SK-N-SH (cell line): ENCODE measurements around the gene SLITRK3.

Experiments used
- CTCF ChIP-seq: fragments of 200-600 bp; sonication (generic); IDR thresholded peaks from 2 replicates; pipeline ENCODE4 v1.6.1; 2017; ENCODE audit warnings: antibody characterized with exemption, mild to moderate bottlenecking, moderate library complexity
- GABPA ChIP-seq: IDR thresholded peaks from 2 replicates; pipeline ENCODE4 v1.4.0; 2012; ENCODE audit warnings: low read depth, mild to moderate bottlenecking
- POLR2AphosphoS5 ChIP-seq: IDR thresholded peaks from 2 replicates; pipeline ENCODE4 v1.6.1; 2012; ENCODE audit warnings: low read depth, low read length
- YY1 ChIP-seq: IDR thresholded peaks from 2 replicates; pipeline ENCODE4 v1.4.0; 2012; ENCODE audit warnings: low read depth, mild to moderate bottlenecking

DNA sequence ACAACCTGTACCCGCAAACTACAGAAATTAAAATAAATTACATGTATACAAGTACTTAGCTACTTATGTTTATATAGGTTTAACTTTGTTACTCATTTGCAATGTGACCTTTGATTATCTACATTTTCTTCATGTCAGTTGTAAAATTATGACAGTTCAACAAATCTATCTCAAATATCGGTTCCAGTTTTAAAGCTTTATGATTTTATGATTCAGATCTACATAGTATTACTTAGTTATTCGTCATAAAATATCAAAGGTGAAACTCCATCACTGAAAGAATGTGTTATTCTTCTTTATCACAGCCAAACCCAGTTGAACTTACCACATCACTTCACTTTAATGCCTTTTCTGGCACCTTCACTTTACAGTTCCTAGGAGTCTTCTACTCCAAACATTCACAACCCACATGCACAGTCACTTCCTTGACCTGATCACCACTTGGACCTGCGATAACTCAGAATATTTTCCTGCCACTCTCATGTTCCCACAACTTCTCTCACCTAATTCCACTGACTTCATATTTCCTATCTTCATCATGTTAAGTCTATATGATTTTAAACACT is 47.2 kb downstream of the SLITRK3 start:
- TF ChIP-seq CTCF, result no peak
- no peak for TF ChIP-seq POLR2AphosphoS5
- no peak for TF ChIP-seq GABPA
- TF ChIP-seq YY1, result no peak
